Gastrocnemius medialis (tissue), 4 donors: ENCODE data around the gene SLC66A2. TPM values are rescaled to one million over a fixed set of nuclear protein-coding genes. Genes with fewer than 3 reads are reported as not detected.
A peak's percentile ranks its signal among the peaks of the same experiment; 100 is the strongest.

Source experiments
- ATAC-seq, 2 donors: fragments of 150-250 bp; one replicate each; pipeline ENCODE4 v1.9.1; 2016
- DNase-seq, 2 donors: peaks; one replicate each; pipeline ENCODE4 v3.0.0-alpha.2; 2019
- H3K27ac ChIP-seq, 4 donors: fragments of 200-600 bp; sonication (generic); 1 replicate in 1 of 4; 2 replicates in 3 of 4; pipeline ENCODE4 v1.5.1; 2016 to 2018; ENCODE audit warnings: mild to moderate bottlenecking in 2 of 4, moderate library complexity in 1 of 4
- H3K27me3 ChIP-seq, 3 donors: fragments of 200-600 bp; sonication (generic) in 2 of 3; 1 replicate in 1 of 3; 2 replicates in 2 of 3; pipeline versions ENCODE4 v1.5.1 to v1.6.0; 2016 to 2019; ENCODE audit warnings: mild to moderate bottlenecking in 1 of 3, moderate library complexity in 1 of 3
- H3K36me3 ChIP-seq, 2 donors: fragments of 200-600 bp; sonication (generic) in 1 of 2; one replicate each; pipeline ENCODE4 v1.5.1; 2017 to 2018
- H3K4me1 ChIP-seq, 2 donors: fragments of 200-600 bp; sonication (generic) in 1 of 2; one replicate each; pipeline ENCODE4 v1.5.1; 2016 to 2017; ENCODE audit warnings: mild to moderate bottlenecking in 2 of 2
- H3K4me3 ChIP-seq, 4 donors: fragments of 200-600 bp; sonication (generic) in 3 of 4; 1 replicate in 1 of 4; 2 replicates in 3 of 4; pipeline ENCODE4 v1.5.1; 2016 to 2019; ENCODE audit warnings: mild to moderate bottlenecking in 2 of 4
- H3K9me3 ChIP-seq, 3 donors: fragments of 200-600 bp; sonication (generic) in 2 of 3; 1 replicate in 1 of 3; 2 replicates in 2 of 3; pipeline ENCODE4 v1.5.1; 2016 to 2019
- CTCF ChIP-seq, 5 experiments: fragments of 450-650 bp in 3 of 5; fragments of 200-600 bp in 2 of 5; sonication (generic) in 2 of 5; IDR thresholded peaks in 4 of 5; conservative IDR thresholded peaks in 1 of 5; 1 replicate in 4 of 5; 2 replicates in 1 of 5; pipeline ENCODE4 v1.5.1; 2016 to 2019; ENCODE audit warnings: antibody characterized with exemption in 5 of 5, mild to moderate bottlenecking in 3 of 5, moderate library complexity in 3 of 5
- POLR2A ChIP-seq, 2 donors: fragments of 450-650 bp; IDR thresholded peaks; one replicate each; pipeline ENCODE4 v1.6.1; 2017; ENCODE audit warnings: antibody characterized with exemption in 2 of 2, mild to moderate bottlenecking in 2 of 2, moderate library complexity in 2 of 2
- in situ Hi-C, 4 donors: fragments of 200-750 bp; cut with MboI; loops; one replicate each; pipeline versions ENCODE4 v1.15.0 to v1.8.0; 2017; ENCODE audit warnings: low sequenced_read_pairs in 4 of 4
- intact Hi-C: fragments of 100-400 bp; cut with DNase I; formaldehyde crosslinking; loops from one replicate; pipeline ENCODE4 v1.15.1; 2023; ENCODE audit warnings: low total_unique reads
- total RNA-seq, 4 donors: library from RNA; depleted of rRNA; stranded (reverse); fragments of >200 nt; gene quantifications; one replicate each; pipeline versions ENCODE4 v1.1.0 to v1.2.3, GENCODE V29; 2016

Gene SLC66A2
- total RNA-seq, 4 donors from 2014 or later: 43.3 to 121 (median 107) TPM

GRCh38 chr18:79900610-79901570 lies 50.6 kb downstream of the SLC66A2 start:
- no peak for ATAC-seq
- DNase-seq: peak in 1 of 2 donors; percentile 7
- TF ChIP-seq POLR2A (IDR thresholded peaks at IDR 0.05) (no peak), CTCF (IDR thresholded peaks at IDR 0.05 in 4 of 5, conservative IDR thresholded peaks at IDR 0.05 in 1 of 5) (no peak)

GRCh38 chr18:79899609-79900445 lies 51.6 kb downstream of the SLC66A2 start:
- Histone ChIP-seq H3K4me3 (no peak overlapping the region), H3K36me3 (peaks cover 3 to 26% of the 10 kb centered on the region in 2 donors), H3K9me3 (no peaks in the 10 kb centered on the region), H3K27me3 (no peaks in the 10 kb centered on the region), H3K27ac (no peak overlapping the region), H3K4me1 (no peaks in the 10 kb centered on the region)
- in situ Hi-C loops: no loop called here
- ATAC-seq (no peak), DNase-seq (peak in 1 of 2 donors; percentile 12)
- intact Hi-C loops: no loop called here
- TF ChIP-seq CTCF (IDR thresholded peaks at IDR 0.05 in 4 of 5, conservative IDR thresholded peaks at IDR 0.05 in 1 of 5) (no peak), POLR2A (IDR thresholded peaks at IDR 0.05) (no peak)

More at GRCh38 chr18:79900610-79901570, 50.6 kb downstream of the SLC66A2 start:
- H3K36me3 ChIP-seq: peaks cover 3 to 26% of the 10 kb centered on the region in 2 donors
- in situ Hi-C loops (no loop called here), intact Hi-C loops (no loop called here)
- no peaks in the 10 kb centered on the region for H3K9me3 ChIP-seq
- no peaks in the 10 kb centered on the region for H3K27me3 ChIP-seq
- H3K4me1 ChIP-seq: no peaks in the 10 kb centered on the region
- H3K27ac ChIP-seq: no peak overlapping the region
- H3K4me3 ChIP-seq: no peak overlapping the region

GRCh38 chr18:79898952-79899608 lies 52.4 kb downstream of the SLC66A2 start:
- no peak overlapping the region for H3K4me3 ChIP-seq
- ATAC-seq (no peak), DNase-seq (peak in 1 of 2 donors; percentile 8)
- intact Hi-C loops (no loop called here), in situ Hi-C loops (no loop called here)
- peaks cover 3 to 20% of the 10 kb centered on the region in 2 donors for H3K36me3 ChIP-seq
- no peaks in the 10 kb centered on the region for H3K4me1 ChIP-seq
- TF ChIP-seq POLR2A (IDR thresholded peaks at IDR 0.05): no peak
- no peak for TF ChIP-seq CTCF (IDR thresholded peaks at IDR 0.05 in 4 of 5, conservative IDR thresholded peaks at IDR 0.05 in 1 of 5)
- no peaks in the 10 kb centered on the region for H3K27me3 ChIP-seq
- H3K9me3 ChIP-seq: no peaks in the 10 kb centered on the region
- H3K27ac ChIP-seq: no peak overlapping the region

- Histone ChIP-seq H3K27ac (no peak overlapping the region), H3K36me3 (peaks cover 0 to 10% of the 10 kb centered on the region in 2 donors), H3K9me3 (no peaks in the 10 kb centered on the region), H3K4me1 (no peaks in the 10 kb centered on the region), H3K4me3 (no peak overlapping the region), H3K27me3 (no peaks in the 10 kb centered on the region)
- in situ Hi-C loops: no loop called here
- no peak for TF ChIP-seq POLR2A (IDR thresholded peaks at IDR 0.05)
- TF ChIP-seq CTCF (IDR thresholded peaks at IDR 0.05 in 4 of 5, conservative IDR thresholded peaks at IDR 0.05 in 1 of 5): no peak
- ATAC-seq: no peak
- peak in 1 of 2 donors; percentile 6 for DNase-seq
- intact Hi-C loops: no loop called here
Measured at GRCh38 chr18:79897940-79898625, 53.4 kb downstream of the SLC66A2 start.
